ENCODE measurements around the gene KRTAP5-1.

DNA sequence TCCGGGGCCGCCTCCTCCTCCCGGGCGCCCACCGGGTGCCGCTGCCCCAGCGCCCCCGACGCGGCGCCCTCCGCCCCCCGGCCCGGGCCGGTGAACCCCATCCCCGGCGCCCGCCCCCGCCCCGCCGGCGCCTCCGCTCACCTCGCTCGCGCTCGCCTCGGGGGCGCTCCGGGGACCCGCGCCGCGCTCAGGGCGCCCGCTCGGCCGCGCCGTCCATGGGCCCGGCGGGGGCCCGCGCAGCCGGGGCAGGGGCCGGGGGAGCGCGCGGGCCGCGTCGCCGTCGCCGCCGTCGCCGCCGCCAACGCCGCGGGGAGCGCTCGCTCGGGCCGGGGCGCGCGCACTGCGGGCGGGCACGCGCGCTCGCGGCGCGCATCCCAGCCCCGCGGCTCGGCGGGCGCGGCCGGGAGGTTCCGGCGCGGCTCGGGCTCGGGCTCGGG lies 13.3 kb downstream of the KRTAP5-1 start:
- TF ChIP-seq POLR2A (IDR thresholded peaks at IDR 0.05), result no peak
- TF ChIP-seq, protein P1, sequence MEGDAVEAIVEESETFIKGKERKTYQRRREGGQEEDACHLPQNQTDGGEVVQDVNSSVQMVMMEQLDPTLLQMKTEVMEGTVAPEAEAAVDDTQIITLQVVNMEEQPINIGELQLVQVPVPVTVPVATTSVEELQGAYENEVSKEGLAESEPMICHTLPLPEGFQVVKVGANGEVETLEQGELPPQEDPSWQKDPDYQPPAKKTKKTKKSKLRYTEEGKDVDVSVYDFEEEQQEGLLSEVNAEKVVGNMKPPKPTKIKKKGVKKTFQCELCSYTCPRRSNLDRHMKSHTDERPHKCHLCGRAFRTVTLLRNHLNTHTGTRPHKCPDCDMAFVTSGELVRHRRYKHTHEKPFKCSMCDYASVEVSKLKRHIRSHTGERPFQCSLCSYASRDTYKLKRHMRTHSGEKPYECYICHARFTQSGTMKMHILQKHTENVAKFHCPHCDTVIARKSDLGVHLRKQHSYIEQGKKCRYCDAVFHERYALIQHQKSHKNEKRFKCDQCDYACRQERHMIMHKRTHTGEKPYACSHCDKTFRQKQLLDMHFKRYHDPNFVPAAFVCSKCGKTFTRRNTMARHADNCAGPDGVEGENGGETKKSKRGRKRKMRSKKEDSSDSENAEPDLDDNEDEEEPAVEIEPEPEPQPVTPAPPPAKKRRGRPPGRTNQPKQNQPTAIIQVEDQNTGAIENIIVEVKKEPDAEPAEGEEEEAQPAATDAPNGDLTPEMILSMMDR (IDR thresholded peaks at IDR 0.05 in 4 of 5, conservative IDR thresholded peaks at IDR 0.05 in 1 of 5), result no peak
